KBM-7 (cell line): ENCODE data around the gene ELP1.
"Not testable (repeated sequence)": the region's sequence is repeated elsewhere in the genome, so short reads cannot be mapped to it uniquely, and the experiment has no call there.

Source experiments
- DNase-seq: peaks from one replicate; pipeline ENCODE4 v3.0.0-alpha.2; 2015
- in situ Hi-C: fragments of 300-500 bp; cut with MboI; formaldehyde crosslinking; loops from 2 replicates; pipeline ENCODE4 v1.14.3; 2020; ENCODE audit warnings: low sequenced_read_pairs, low pct_unique_long_range_greater_than_20kb, mixed read lengths

ELP1 gene

GRCh38 chr9:108933718-108934322 lies at the start of gene ELP1:
ELP1 (minus strand) TSS chr9:108934124; CDS start chr9:108931146, 2,978 bp downstream.
- peak; percentile 92 for DNase-seq
- in situ Hi-C loops = no loop called here

GRCh38 chr9:108980893-108981292 lies 47.0 kb upstream of the ELP1 start:
- in situ Hi-C loops = no loop called here
- no peak for DNase-seq

GRCh38 chr9:108978205-108978604 lies 44.3 kb upstream of the ELP1 start:
- in situ Hi-C loops = no loop called here
- DNase-seq = no peak

GRCh38 chr9:108973895-108974294 lies 40.0 kb upstream of the ELP1 start:
- in situ Hi-C loops = no loop called here
- DNase-seq = no peak

- DNase-seq = no peak
- in situ Hi-C loops = no loop called here
Measured at GRCh38 chr9:108972626-108973209, 38.8 kb upstream of the ELP1 start.

GRCh38 chr9:108972186-108972585 lies 38.3 kb upstream of the ELP1 start:
- DNase-seq = no peak
- in situ Hi-C loops = no loop called here

- DNase-seq, in situ Hi-C loops: not testable (repeated sequence)
Measured at GRCh38 chr9:108971392-108971791, 37.5 kb upstream of the ELP1 start.

- in situ Hi-C loops = no loop called here
- no peak for DNase-seq
Measured at GRCh38 chr9:108967916-108968315, 34.0 kb upstream of the ELP1 start.

- in situ Hi-C loops = no loop called here
- DNase-seq = no peak
Measured at GRCh38 chr9:108963459-108964143, 29.7 kb upstream of the ELP1 start.

GRCh38 chr9:108961151-108961550 lies 27.2 kb upstream of the ELP1 start:
- DNase-seq = no peak
- in situ Hi-C loops = no loop called here

- in situ Hi-C loops = no loop called here
Measured at GRCh38 chr9:108960331-108960730, 26.4 kb upstream of the ELP1 start.

GRCh38 chr9:108956631-108957026 lies 22.7 kb upstream of the ELP1 start:
- in situ Hi-C loops = no loop called here
- DNase-seq = no peak

More at GRCh38 chr9:108960331-108960730, 26.4 kb upstream of the ELP1 start:
- DNase-seq = no peak

- in situ Hi-C loops = no loop called here
- no peak for DNase-seq
Measured at GRCh38 chr9:108956022-108956630, 22.2 kb upstream of the ELP1 start.

GRCh38 chr9:108953983-108954574 lies 20.2 kb upstream of the ELP1 start:
- DNase-seq = peak; percentile 45
- in situ Hi-C loops = no loop called here

GRCh38 chr9:108951578-108951977 lies 17.7 kb upstream of the ELP1 start:
- in situ Hi-C loops = no loop called here
- no peak for DNase-seq

- in situ Hi-C loops = no loop called here
Measured at GRCh38 chr9:108950168-108950567, 16.2 kb upstream of the ELP1 start.

GRCh38 chr9:108939975-108940374 lies 6.1 kb upstream of the ELP1 start:
- in situ Hi-C loops = no loop called here
- no peak for DNase-seq

More at GRCh38 chr9:108950168-108950567, 16.2 kb upstream of the ELP1 start:
- DNase-seq = no peak

- no peak for DNase-seq
- in situ Hi-C loops = no loop called here
Measured at GRCh38 chr9:108937561-108938305, 3.8 kb upstream of the ELP1 start.

GRCh38 chr9:108934323-108934893 lies 484 bp upstream of the ELP1 start, which contains the start of gene ABITRAM:
ABITRAM (plus strand) TSS chr9:108934400; CDS start chr9:108934487, 87 bp downstream.
- DNase-seq = peak; percentile 81
- in situ Hi-C loops = no loop called here
